Measurements from ENCODE around the gene SNX25. TPM values are rescaled to one million over a fixed set of nuclear protein-coding genes. Genes with fewer than 3 reads are reported as not detected.

Gene SNX25
- total and polyA plus RNA-seq, 2 of the 13 experiments (the other 11 are each of a cell fraction or from before 2014, with no cell fraction given), result 23.4 to 23.5 TPM

- TF ChIP-seq AKNA (CRISPR knock-in tag; IDR thresholded peaks at IDR 0.05; ENCODE audit: borderline replicate concordance) (no peak), ZBTB14 (CRISPR knock-in tag; IDR thresholded peaks at IDR 0.05) (peak; percentile 80; the same call in 1 of the 2 replicates), TEAD2 (CRISPR knock-in tag; IDR thresholded peaks at IDR 0.05) (no peak), PRPF4 (IDR thresholded peaks at IDR 0.05; ENCODE audit: low read depth, low read length, poor library complexity, severe bottlenecking) (no peak), MNT (IDR thresholded peaks at IDR 0.05) (no peak), ISL2 (CRISPR knock-in tag; IDR thresholded peaks at IDR 0.05) (no peak; the same call in none of the 2 replicates), ZNF235 (CRISPR knock-in tag; IDR thresholded peaks at IDR 0.05; ENCODE audit: borderline replicate concordance) (peak; percentile 27; the same call in 1 of the 2 replicates), SP4 (CRISPR knock-in tag; IDR thresholded peaks at IDR 0.05) (peak; percentile 79), ZNF335 (CRISPR knock-in tag; IDR thresholded peaks at IDR 0.05) (no peak), ZBTB10 (CRISPR knock-in tag; IDR thresholded peaks at IDR 0.05; ENCODE audit: borderline replicate concordance) (no peak; the same call in 1 of the 2 replicates), MXD3 (CRISPR knock-in tag; IDR thresholded peaks at IDR 0.05) (no peak), ZNF577 (CRISPR knock-in tag; IDR thresholded peaks at IDR 0.05; ENCODE audit: borderline replicate concordance, low read depth) (no peak), ARID5B (CRISPR knock-in tag; IDR thresholded peaks at IDR 0.05) (no peak)
These were observed 5.7 kb upstream of the SNX25 start, which contains the start of gene CFAP97 (continued) for GRCh38 chr4:185203486-185204237.
